Tibial nerve (tissue), 3 donors: ENCODE data around the gene PEMT.

Experiments used
- EP300 ChIP-seq, 2 donors: sonication (generic); formaldehyde crosslinking; IDR thresholded peaks; one replicate each; pipeline ENCODE4 v1.6.1; 2017; ENCODE audit warnings: antibody characterized with exemption in 2 of 2, mild to moderate bottlenecking in 1 of 2
- POLR2A ChIP-seq, 2 donors: fragments of 450-650 bp; IDR thresholded peaks; one replicate each; pipeline ENCODE4 v1.6.1; 2017; ENCODE audit warnings: antibody characterized with exemption in 2 of 2, mild to moderate bottlenecking in 2 of 2, moderate library complexity in 2 of 2

DNA sequence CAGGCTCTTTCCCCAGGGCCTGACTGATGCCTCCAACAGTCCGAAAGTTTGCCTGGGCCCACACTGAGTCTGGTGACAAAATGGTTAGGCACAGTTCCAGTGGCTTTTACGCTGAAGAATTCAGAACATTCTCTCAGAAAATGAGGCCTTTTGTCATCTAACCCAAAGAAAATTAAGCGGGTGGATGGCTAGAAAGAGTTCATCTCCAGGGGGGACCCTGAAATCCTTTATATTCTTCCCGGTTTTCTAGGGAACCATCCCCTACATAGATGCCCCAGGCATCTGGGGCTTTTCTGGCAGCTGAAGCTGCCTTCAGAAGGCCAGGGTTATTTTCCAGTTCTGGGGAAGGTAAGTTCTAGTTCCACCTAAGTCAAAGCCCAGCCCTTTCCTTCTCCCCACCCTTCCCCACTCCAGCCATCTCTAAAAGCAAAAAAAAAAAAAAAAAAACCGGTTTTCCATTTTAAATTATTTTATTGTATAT, 97.5 kb downstream of the PEMT start:
- TF ChIP-seq POLR2A (IDR thresholded peaks at IDR 0.05) (no peak), EP300 (IDR thresholded peaks at IDR 0.05) (peak in 1 of 2 donors; percentile 28)
